Body of pancreas (tissue), 4 donors: ENCODE results near the gene TNFAIP2. TPM values are rescaled to one million over a fixed set of nuclear protein-coding genes. Genes with fewer than 3 reads are reported as not detected.
A peak's percentile ranks its signal among the peaks of the same experiment; 100 is the strongest.

Experiments used
- ATAC-seq: fragments of 150-250 bp; one replicate; pipeline ENCODE4 v1.9.1; 2016
- DNase-seq, 4 donors: peaks; one replicate each; pipeline ENCODE4 v3.0.0-alpha.2; 2019
- H3K27ac ChIP-seq, 4 donors: fragments of 200-600 bp; sonication (generic); 1 replicate in 3 of 4; 2 replicates in 1 of 4; pipeline versions ENCODE4 v1.5.1 to v1.6.1; 2016 to 2019; ENCODE audit warnings: mild to moderate bottlenecking in 1 of 4, mixed read lengths in 1 of 4, moderate library complexity in 1 of 4
- H3K27me3 ChIP-seq, 2 donors: fragments of 200-600 bp; sonication (generic); one replicate each; pipeline ENCODE4 v1.6.0; 2016; ENCODE audit warnings: mild to moderate bottlenecking in 1 of 2
- H3K36me3 ChIP-seq, 2 donors: fragments of 200-600 bp; sonication (generic); replicated peaks in 1 of 2; 2 replicates each; pipeline ENCODE4 v1.5.1; 2016; ENCODE audit warnings: low read depth in 2 of 2; ENCODE audit not compliant: insufficient read depth in 1 of 2
- H3K4me1 ChIP-seq: fragments of 200-600 bp; sonication (generic); one replicate; pipeline ENCODE4 v1.6.0; 2016
- H3K4me3 ChIP-seq, 2 donors: fragments of 200-600 bp; sonication (generic); 1 replicate in 1 of 2; 2 replicates in 1 of 2; pipeline ENCODE4 v1.5.1; 2016 to 2019
- H3K9me3 ChIP-seq, 3 donors: fragments of 200-600 bp; sonication (generic); 1 replicate in 2 of 3; 2 replicates in 1 of 3; pipeline ENCODE4 v1.5.1; 2016
- CTCF ChIP-seq, 7 experiments: fragments of 450-650 bp in 4 of 7; fragments of 200-600 bp in 3 of 7; sonication (generic) in 3 of 7; IDR thresholded peaks; one replicate each; pipeline ENCODE4 v1.5.1; 2016 to 2019; ENCODE audit warnings: antibody characterized with exemption in 7 of 7
- POLR2A ChIP-seq, 3 donors: fragments of 450-650 bp; IDR thresholded peaks; one replicate each; pipeline ENCODE4 v1.6.1; 2016; ENCODE audit warnings: antibody characterized with exemption in 3 of 3, mild to moderate bottlenecking in 2 of 3
- WGBS, 2 donors: methylation state at CpG; one replicate each; pipeline ENCODE4 v1.1.5; 2017; 5-methylcytosine and 5-hydroxymethylcytosine counted together
- intact Hi-C: fragments of 100-400 bp; cut with DNase I; formaldehyde crosslinking; loops from one replicate; pipeline ENCODE4 v1.15.1; 2023
- total RNA-seq, 2 donors: library from RNA; depleted of rRNA; stranded (reverse); fragments of >200 nt; gene quantifications; one replicate each; pipeline ENCODE4 v1.1.0, GENCODE V29; 2016

The TNFAIP2 gene
- total RNA-seq, 2 donors from 2014 or later, result 22.1 to 75.5 TPM

- WGBS, 2 donors, result 70 to 100% methylated on average over 2 to 12 of the region's 12 CpGs
- intact Hi-C loops, result no loop called here
- DNase-seq (no peak), ATAC-seq (no peak)
- no peaks in the 10 kb centered on the region for H3K36me3 ChIP-seq
- TF ChIP-seq CTCF (IDR thresholded peaks at IDR 0.05) (no peak), POLR2A (IDR thresholded peaks at IDR 0.05) (no peak)
- no peak overlapping the region for H3K27ac ChIP-seq
- H3K27me3 ChIP-seq, result no peaks in the 10 kb centered on the region
- H3K4me3 ChIP-seq, result no peak overlapping the region
- H3K4me1 ChIP-seq, result peaks cover 11% of the 10 kb centered on the region
- no peaks in the 10 kb centered on the region for H3K9me3 ChIP-seq
Measured at GRCh38 chr14:103090481-103091020, 32.7 kb upstream of the TNFAIP2 start.

- peak in 2 of 3 donors; percentile 11 to 20 for TF ChIP-seq POLR2A (IDR thresholded peaks at IDR 0.05)
- TF ChIP-seq CTCF (IDR thresholded peaks at IDR 0.05), result peak; percentile 39 to 67 (median 48)
- DNase-seq, result peak; percentile 68 to 82 (median 71)
- H3K27ac ChIP-seq, result peak overlapping the region in 2 of 4 donors; percentile 25 to 50
- intact Hi-C loops, result no loop called here
- no peaks in the 10 kb centered on the region for H3K9me3 ChIP-seq
- H3K27me3 ChIP-seq, result no peaks in the 10 kb centered on the region
- 7 to 8% methylated on average over 5 to 66 of the region's 69 CpGs for WGBS, 2 donors
- peaks cover 11% of the 10 kb centered on the region for H3K4me1 ChIP-seq
- ATAC-seq, result peak; percentile 74
- no peaks in the 10 kb centered on the region for H3K36me3 ChIP-seq
- peak overlapping the region in 1 of 2 donors; percentile 20 for H3K4me3 ChIP-seq
Measured at GRCh38 chr14:103091041-103091882, 32.0 kb upstream of the TNFAIP2 start.

GRCh38 chr14:103091883-103092222 lies 31.4 kb upstream of the TNFAIP2 start:
- no peak for ATAC-seq
- intact Hi-C loops, result no loop called here

GRCh38 chr14:103093856-103094405 lies 29.3 kb upstream of the TNFAIP2 start:
- 82 to 86% methylated on average over 9 to 11 of the region's 13 CpGs for WGBS, 2 donors
- H3K4me1 ChIP-seq, result peaks cover 16% of the 10 kb centered on the region
- H3K4me3 ChIP-seq, result no peak overlapping the region
- DNase-seq (no peak), ATAC-seq (no peak)
- H3K36me3 ChIP-seq, result no peaks in the 10 kb centered on the region
- peak overlapping the region in 2 of 4 donors; percentile 10 to 40 for H3K27ac ChIP-seq
- no peaks in the 10 kb centered on the region for H3K27me3 ChIP-seq
- intact Hi-C loops, result no loop called here
- no peak for TF ChIP-seq POLR2A (IDR thresholded peaks at IDR 0.05)
- TF ChIP-seq CTCF (IDR thresholded peaks at IDR 0.05), result no peak
- no peaks in the 10 kb centered on the region for H3K9me3 ChIP-seq

More at GRCh38 chr14:103091883-103092222, 31.4 kb upstream of the TNFAIP2 start:
- H3K4me3 ChIP-seq, result peak overlapping the region in 1 of 2 donors; percentile 20
- TF ChIP-seq CTCF (IDR thresholded peaks at IDR 0.05), result no peak
- no peak for TF ChIP-seq POLR2A (IDR thresholded peaks at IDR 0.05)
- peak overlapping the region in 2 of 4 donors; percentile 25 to 50 for H3K27ac ChIP-seq
- H3K27me3 ChIP-seq, result no peaks in the 10 kb centered on the region
- DNase-seq, result no peak
- peaks cover 11% of the 10 kb centered on the region for H3K4me1 ChIP-seq
- WGBS, 2 donors, result 44% methylated on average over 9 of the region's 9 CpGs; no CpG with 5 or more reads in 1 of the 2 donors
- no peaks in the 10 kb centered on the region for H3K36me3 ChIP-seq
- H3K9me3 ChIP-seq, result no peaks in the 10 kb centered on the region
